IPS-18c (cell line): ENCODE data around the gene GALNT18.
"Not testable (repeated sequence)": the region's sequence is repeated elsewhere in the genome, so short reads cannot be mapped to it uniquely, and the experiment has no call there.

ENCODE experiments used
- H3K4me3 ChIP-seq: 2 replicates; pipeline ENCODE4 v1.7.0; 2013; ENCODE audit warnings: low read depth, mild to moderate bottlenecking, low read length, moderate library complexity; ENCODE audit not compliant: insufficient read depth
- H3K9me3 ChIP-seq: one replicate; pipeline ENCODE4 v1.6.1; 2013; ENCODE audit warnings: mild to moderate bottlenecking, low read length, moderate library complexity; ENCODE audit not compliant: control insufficient read depth, insufficient read depth

GALNT18 gene

GRCh38 chr11:11447601-11448000 is 174.2 kb downstream of the GALNT18 start:
- H3K9me3 ChIP-seq, H3K4me3 ChIP-seq: not testable (repeated sequence)

DNA sequence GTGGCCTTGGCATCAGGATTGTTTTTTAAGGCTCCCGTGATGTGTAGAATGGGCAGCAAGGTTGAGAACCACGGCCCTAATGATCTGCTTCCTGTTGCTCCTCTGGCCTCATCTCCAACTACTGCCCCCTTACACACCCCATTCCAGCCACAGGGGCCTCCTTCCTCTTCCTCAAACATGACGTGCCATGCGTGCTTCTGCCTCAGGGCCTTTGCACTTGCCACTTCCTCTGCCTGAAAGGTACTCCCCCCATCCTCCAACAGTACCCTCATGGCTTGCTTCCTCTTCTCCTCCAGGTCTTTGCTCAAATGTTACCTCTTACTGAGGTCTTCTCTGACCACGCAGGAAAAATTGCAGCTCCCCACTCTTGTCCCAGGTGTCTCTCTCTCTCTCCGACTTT is 174.8 kb downstream of the GALNT18 start:
- Histone ChIP-seq H3K4me3 (no peak overlapping the region), H3K9me3 (peaks cover 3% of the 10 kb centered on the region)

DNA sequence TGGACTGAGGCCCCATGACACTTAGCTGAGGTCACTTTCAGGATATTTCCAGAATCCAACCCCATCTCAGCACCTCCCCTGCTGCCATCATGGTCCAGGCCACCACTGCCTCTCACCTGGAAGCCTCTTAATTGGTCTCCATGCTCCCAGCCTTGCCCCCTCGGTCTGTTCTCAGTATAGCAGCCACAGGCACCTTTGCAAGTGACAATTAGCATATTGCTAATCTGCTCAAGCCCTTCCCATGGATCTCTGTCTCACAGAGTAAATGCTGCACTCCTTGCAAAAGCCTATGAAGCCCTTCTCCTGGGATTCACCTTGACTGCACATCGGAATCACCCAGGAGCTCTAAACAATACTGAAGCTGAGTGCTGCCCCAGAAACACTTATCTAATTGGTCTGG is 175.2 kb downstream of the GALNT18 start:
- H3K4me3 ChIP-seq: no peak overlapping the region
- H3K9me3 ChIP-seq: peaks cover 3% of the 10 kb centered on the region

DNA sequence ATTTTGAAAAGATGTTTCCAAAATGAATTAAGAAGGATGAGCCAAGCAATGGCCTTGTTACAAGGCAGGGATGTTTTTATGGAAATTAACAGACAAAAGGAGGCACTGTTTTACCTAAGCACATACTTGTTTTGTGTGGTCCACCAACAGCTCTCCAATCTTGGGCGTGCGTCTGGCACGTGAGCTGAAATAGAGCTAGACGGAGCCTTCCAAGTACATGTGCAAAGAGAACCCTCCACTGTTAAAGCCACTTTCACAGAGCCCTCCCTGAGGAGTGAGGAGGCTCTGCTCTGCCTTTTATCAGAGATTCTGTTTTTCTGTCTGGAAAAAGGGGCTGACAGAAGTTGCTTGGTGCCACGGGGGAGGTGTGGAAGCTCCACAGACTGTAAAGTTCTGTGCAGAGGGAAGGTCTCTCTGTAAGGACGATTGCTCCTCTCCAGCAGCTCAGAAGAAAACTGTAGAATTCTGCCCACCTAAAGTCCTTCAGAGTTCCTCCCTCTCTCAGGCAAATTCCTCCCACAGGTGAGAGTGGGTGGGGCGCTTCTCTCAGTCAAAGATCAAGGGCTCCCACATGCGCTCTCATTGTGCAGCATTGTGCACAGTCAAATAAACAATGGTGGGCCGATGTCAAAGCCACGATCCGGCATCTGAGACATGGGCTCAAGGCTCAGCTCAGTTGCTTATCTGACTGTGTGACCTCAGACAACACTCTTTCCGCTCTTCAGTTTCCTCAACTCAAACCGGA is 176.2 kb downstream of the GALNT18 start:
- Histone ChIP-seq H3K9me3 (peaks cover 3% of the 10 kb centered on the region), H3K4me3 (no peak overlapping the region)

GRCh38 chr11:11444804-11445131 is 177.0 kb downstream of the GALNT18 start:
- H3K4me3 ChIP-seq: no peak overlapping the region
- H3K9me3 ChIP-seq: peaks cover 3% of the 10 kb centered on the region

DNA sequence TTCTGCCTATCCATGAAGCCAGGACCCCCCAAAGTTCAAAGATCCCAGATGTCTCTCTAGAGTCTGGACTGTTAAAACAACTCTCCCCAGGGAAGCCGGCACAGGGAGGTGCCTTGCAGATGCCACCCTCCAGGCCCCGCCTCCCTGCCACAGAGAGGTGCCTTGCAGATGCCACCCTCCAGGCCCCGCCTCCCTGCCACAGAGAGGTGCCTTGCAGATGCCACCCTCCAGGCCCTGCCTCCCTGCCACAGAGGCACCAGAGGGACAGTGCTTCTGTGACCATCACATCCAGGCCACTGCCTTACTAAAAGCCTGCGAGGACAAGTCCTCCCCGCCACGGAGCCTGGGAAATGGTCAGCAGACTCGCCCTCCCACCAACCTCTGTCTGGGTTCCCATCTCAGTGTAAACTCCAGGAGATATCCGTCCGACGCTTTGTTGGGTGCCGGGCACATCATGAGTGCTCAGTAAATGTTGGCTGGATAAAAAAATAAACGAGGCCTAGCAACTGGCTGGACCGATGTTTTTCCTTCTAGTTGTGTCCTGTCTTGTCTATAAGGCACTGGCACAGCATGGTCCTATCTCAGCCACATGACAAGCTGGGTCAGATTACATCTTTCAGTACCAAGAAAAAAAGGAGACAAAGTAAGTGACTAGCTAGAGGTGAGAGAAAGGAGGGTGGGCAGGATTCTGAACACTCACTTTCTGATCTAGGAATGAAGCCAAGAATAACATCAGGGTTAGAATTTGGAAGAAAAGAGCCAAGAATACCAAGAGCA is 177.6 kb downstream of the GALNT18 start:
- Histone ChIP-seq H3K4me3 (no peak overlapping the region), H3K9me3 (peaks cover 3% of the 10 kb centered on the region)

- Histone ChIP-seq H3K9me3 (peaks cover 3% of the 10 kb centered on the region), H3K4me3 (no peak overlapping the region)
Observed at GRCh38 chr11:11442791-11443190, 179.0 kb downstream of the GALNT18 start.

DNA sequence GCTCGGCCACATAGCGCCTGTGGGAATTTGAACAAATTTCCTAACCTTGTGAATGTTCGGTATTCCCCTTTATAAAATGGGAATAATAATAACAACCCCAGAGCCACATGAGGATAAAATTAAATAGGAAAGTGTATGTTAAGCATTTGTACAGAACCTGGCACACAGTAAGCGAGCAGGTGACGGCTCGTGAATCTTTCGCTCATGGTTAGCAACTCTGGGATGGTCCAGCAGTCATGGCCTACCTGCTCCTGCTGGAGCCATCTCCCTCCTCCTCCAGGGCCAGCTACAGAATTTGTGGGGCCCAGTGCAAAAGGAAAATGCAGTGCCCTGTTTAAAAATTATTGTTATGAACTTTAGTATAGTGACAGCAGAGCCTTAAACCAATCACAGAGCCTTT is 180.3 kb downstream of the GALNT18 start:
- no peaks in the 10 kb centered on the region for H3K9me3 ChIP-seq
- H3K4me3 ChIP-seq: no peak overlapping the region

DNA sequence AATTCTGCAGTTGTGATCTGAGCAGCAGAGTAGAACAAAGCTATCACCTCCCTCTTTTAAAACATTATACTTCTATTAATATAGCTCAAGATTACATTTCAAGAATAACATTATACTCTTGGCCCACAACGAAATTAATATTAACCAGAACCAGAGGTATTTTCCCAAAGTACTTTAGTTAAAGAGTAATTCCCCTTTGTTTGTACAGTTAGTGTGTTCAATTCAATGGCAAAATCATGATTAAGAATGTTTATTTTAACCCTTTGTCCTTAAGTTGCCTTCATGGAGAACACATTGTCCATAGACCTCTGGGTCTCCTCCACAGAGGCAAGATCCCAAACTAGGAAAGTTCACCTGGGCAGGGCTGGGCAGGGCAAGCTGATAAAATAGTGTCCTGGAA is 180.7 kb downstream of the GALNT18 start:
- no peaks in the 10 kb centered on the region for H3K9me3 ChIP-seq
- no peak overlapping the region for H3K4me3 ChIP-seq

DNA sequence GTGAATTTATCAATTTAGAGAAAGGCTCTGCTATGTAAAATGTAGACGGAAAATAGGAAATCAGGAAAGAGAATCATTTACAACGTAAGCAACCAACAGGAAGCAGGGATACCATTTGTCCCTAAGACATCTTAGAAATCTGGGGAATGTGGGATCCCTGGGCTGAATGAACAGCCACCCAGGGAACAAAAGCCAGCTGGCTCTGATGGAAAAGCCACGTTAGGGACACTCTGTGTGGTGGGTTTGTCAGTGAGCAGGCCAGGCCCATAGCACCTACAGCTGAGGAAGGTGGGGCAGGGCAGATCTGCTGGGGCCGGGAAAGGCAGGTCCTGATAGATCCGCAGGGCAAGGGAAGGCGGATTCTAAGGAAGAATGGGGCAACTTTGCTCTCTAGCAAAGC is 181.7 kb downstream of the GALNT18 start:
- Histone ChIP-seq H3K4me3 (no peak overlapping the region), H3K9me3 (peaks cover 2% of the 10 kb centered on the region)

DNA sequence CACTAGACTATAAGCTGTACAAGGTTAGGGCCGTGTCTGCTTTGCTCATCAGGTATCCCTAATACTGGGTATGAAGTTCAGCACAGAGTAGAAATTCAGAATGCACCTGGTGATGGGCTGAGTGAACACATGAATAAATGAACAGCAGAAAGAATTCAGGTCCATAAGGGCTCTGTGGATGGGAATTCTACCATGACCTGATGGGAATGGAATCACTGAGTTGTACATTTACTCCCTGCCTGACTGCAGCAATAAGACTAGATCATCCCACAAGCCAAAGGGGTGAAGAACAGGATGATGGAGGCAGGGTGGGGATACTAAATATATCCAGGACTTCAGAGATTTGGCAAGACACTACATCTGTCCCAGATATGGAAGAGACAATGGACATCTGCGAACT is 182.2 kb downstream of the GALNT18 start:
- H3K4me3 ChIP-seq: no peak overlapping the region
- peaks cover 2% of the 10 kb centered on the region for H3K9me3 ChIP-seq

GRCh38 chr11:11436715-11437313 is 185.0 kb downstream of the GALNT18 start:
- peaks cover 2% of the 10 kb centered on the region for H3K9me3 ChIP-seq
- H3K4me3 ChIP-seq: no peak overlapping the region

GRCh38 chr11:11435635-11436034 is 186.2 kb downstream of the GALNT18 start:
- Histone ChIP-seq H3K4me3 (no peak overlapping the region), H3K9me3 (peaks cover 2% of the 10 kb centered on the region)

DNA sequence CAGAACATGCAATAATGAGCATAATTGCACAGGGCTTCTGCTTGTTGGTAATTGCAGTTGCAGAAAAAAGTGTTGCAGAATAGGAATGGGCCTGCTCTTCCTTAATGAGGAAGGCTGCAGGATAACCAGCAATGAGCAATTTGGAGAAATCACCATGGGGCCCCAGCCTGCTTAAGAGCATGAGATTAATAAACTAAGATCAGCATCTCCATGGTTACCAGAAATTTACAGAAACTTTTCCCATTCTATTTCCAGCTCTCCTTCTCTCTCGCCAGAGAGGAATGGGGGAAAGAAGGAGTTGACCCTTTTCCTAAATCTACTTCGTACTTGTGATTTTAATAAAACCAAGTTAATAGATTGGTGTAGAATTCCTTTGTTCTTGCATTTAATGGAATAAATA is 187.8 kb downstream of the GALNT18 start:
- peaks cover 2% of the 10 kb centered on the region for H3K9me3 ChIP-seq
- H3K4me3 ChIP-seq: no peak overlapping the region

GRCh38 chr11:11432621-11433319 is 189.0 kb downstream of the GALNT18 start:
- Histone ChIP-seq H3K9me3 (peaks cover 2% of the 10 kb centered on the region), H3K4me3 (no peak overlapping the region)

DNA sequence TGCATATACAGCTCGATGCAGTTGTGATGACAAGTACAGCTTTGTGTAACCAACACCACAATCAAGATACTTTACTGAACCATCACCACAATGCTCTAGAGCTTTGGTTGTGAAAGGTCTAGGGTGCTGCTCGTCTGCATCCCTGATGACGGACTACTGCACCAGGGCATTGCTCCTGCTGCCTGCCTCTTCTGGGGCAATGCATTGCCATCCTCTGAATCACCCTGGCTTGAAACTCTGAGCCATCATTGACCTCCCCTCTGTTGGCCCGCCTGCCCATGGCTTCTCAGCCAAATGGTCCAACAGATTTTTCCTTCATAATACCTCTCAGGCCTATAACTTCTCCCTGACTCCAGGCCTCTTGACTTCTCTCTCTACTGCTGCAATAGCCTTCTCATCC is 191.4 kb downstream of the GALNT18 start:
- Histone ChIP-seq H3K4me3 (no peak overlapping the region), H3K9me3 (no peaks in the 10 kb centered on the region)

DNA sequence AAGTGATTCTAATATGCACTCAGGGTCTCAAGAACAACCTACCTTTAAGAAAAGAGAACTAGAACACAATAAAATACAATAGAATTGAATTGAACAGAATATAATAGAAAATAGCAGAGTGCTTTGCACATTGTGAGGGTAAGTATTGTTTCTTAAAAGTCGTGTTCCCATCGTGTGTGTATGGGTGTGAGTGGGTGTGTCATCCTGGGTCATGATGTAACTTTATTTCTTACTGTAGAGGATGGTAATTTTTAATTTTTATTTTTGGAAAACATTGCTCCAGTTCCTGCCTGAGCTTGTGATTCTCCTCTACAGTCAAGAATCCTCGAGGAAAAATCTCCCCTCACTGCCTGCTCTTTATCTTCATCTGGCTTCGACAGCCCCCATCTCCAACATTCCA is 193.1 kb downstream of the GALNT18 start:
- H3K9me3 ChIP-seq: no peaks in the 10 kb centered on the region
- no peak overlapping the region for H3K4me3 ChIP-seq

DNA sequence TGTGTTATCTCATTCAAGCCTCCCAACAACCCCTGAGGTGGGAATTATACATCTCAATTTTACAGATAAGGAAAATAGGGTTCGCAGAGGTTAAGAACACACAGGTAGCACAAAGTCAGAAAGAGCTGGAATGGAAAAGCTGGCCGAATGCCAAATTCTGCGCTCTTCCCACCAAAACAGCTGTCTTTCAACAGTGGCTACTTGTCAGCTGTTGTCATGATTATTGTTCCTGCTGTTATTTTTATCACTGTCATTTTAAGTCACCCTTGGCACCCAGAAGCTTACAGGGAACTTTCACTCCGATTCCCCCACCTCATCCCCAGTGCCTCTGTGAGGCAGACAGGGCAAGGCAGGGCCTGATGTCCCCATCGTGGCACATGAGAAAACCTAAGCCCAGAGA is 194.3 kb downstream of the GALNT18 start:
- H3K9me3 ChIP-seq: no peaks in the 10 kb centered on the region

More for the DNA sequence above, 194.3 kb downstream of the GALNT18 start:
- no peak overlapping the region for H3K4me3 ChIP-seq
